HG02763 (cell line): ENCODE data around the gene EAF1.
"Not testable (repeated sequence)": the region's sequence is repeated elsewhere in the genome, so short reads cannot be mapped to it uniquely, and the experiment has no call there.

Experiments
- ATAC-seq: cut with Tn5 transposase; IDR thresholded peaks from one replicate; pipeline ENCODE4 v1.9.1; 2021; ENCODE audit warnings: mild to moderate bottlenecking, moderate library complexity; ENCODE audit not compliant: unreplicated experiment

The EAF1 gene

GRCh38 chr3:15451216-15452113, 24.1 kb downstream of the EAF1 start:
- ATAC-seq: no peak

GRCh38 chr3:15452156-15452555, 24.8 kb downstream of the EAF1 start:
- ATAC-seq: no peak

GRCh38 chr3:15452961-15453360, 25.6 kb downstream of the EAF1 start:
- no peak for ATAC-seq

GRCh38 chr3:15453501-15453900, 26.1 kb downstream of the EAF1 start:
- no peak for ATAC-seq

GRCh38 chr3:15453991-15454625, 26.7 kb downstream of the EAF1 start:
- ATAC-seq: no peak

- ATAC-seq: no peak
Measured at GRCh38 chr3:15454965-15455364, 27.6 kb downstream of the EAF1 start.

- ATAC-seq: no peak
Measured at GRCh38 chr3:15455756-15456155, 28.4 kb downstream of the EAF1 start.

- no peak for ATAC-seq
Measured at GRCh38 chr3:15456321-15456720, 28.9 kb downstream of the EAF1 start.

- not testable (repeated sequence) for ATAC-seq
Measured at GRCh38 chr3:15456915-15457314, 29.5 kb downstream of the EAF1 start.

GRCh38 chr3:15458212-15458780, 30.9 kb downstream of the EAF1 start:
- ATAC-seq: no peak

GRCh38 chr3:15460891-15461531, 33.6 kb downstream of the EAF1 start:
- no peak for ATAC-seq

GRCh38 chr3:15462451-15462850, 35.1 kb downstream of the EAF1 start:
- no peak for ATAC-seq

GRCh38 chr3:15465876-15466585, 38.6 kb downstream of the EAF1 start:
- ATAC-seq: no peak

GRCh38 chr3:15467227-15468181, 40.1 kb downstream of the EAF1 start:
- no peak for ATAC-seq

GRCh38 chr3:15470261-15470660, 42.9 kb downstream of the EAF1 start:
- ATAC-seq: no peak

- ATAC-seq: no peak
Measured at GRCh38 chr3:15470849-15471248, 43.5 kb downstream of the EAF1 start.

- no peak for ATAC-seq
Measured at GRCh38 chr3:15471861-15472260, 44.5 kb downstream of the EAF1 start.

GRCh38 chr3:15475161-15475560, 47.8 kb downstream of the EAF1 start:
- ATAC-seq: no peak

- no peak for ATAC-seq
Measured at GRCh38 chr3:15476378-15476777, 49.0 kb downstream of the EAF1 start.
